Mesenchymal stem cell (in vitro differentiated cells and primary cell): ENCODE data around the gene EDN1. TPM values are rescaled to one million over a fixed set of nuclear protein-coding genes. Genes with fewer than 3 reads are reported as not detected.

Experiments
- DNase-seq: peaks from one replicate; pipeline ENCODE4 v3.0.0-alpha.2; 2013
- H2AFZ ChIP-seq: one replicate; pipeline ENCODE4 v1.6.1; 2013; ENCODE audit warnings: low read depth, mild to moderate bottlenecking, control low read depth, inconsistent platforms, low read length, moderate library complexity
- H2AK5ac ChIP-seq: 2 replicates; pipeline ENCODE4 v1.6.1; 2013; ENCODE audit warnings: low read length, moderate library complexity, mild to moderate bottlenecking, inconsistent platforms; ENCODE audit not compliant: severe bottlenecking
- H2BK120ac ChIP-seq: one replicate; pipeline ENCODE4 v1.6.1; 2013; ENCODE audit warnings: low read depth, mild to moderate bottlenecking, inconsistent platforms, low read length, moderate library complexity
- H2BK12ac ChIP-seq, 2 experiments: one replicate each; pipeline ENCODE4 v1.6.1; 2013; ENCODE audit warnings: inconsistent platforms in 2 of 2, low read length in 2 of 2, mild to moderate bottlenecking in 2 of 2, moderate library complexity in 2 of 2, control low read depth in 1 of 2
- H2BK15ac ChIP-seq: one replicate; pipeline ENCODE4 v1.6.1; 2013; ENCODE audit warnings: mild to moderate bottlenecking, low read depth, inconsistent platforms; ENCODE audit not compliant: poor library complexity, severe bottlenecking
- H2BK5ac ChIP-seq: 2 replicates; pipeline ENCODE4 v1.6.1; 2013; ENCODE audit warnings: low read depth, mild to moderate bottlenecking, low read length, control low read depth, inconsistent platforms; ENCODE audit not compliant: poor library complexity, severe bottlenecking
- H3K14ac ChIP-seq, 2 experiments: one replicate each; pipeline ENCODE4 v1.6.1; 2013; ENCODE audit warnings: inconsistent platforms in 2 of 2, low read length in 2 of 2, control low read depth in 1 of 2, mild to moderate bottlenecking in 1 of 2, moderate library complexity in 1 of 2
- H3K18ac ChIP-seq, 2 experiments: one replicate each; pipeline ENCODE4 v1.6.1; 2013; ENCODE audit warnings: inconsistent platforms in 2 of 2, low read length in 2 of 2, control low read depth in 1 of 2, low read depth in 1 of 2, mild to moderate bottlenecking in 1 of 2
- H3K23ac ChIP-seq, 2 experiments: one replicate each; pipeline ENCODE4 v1.6.1; 2013; ENCODE audit warnings: inconsistent platforms in 2 of 2, low read length in 2 of 2, mild to moderate bottlenecking in 2 of 2, moderate library complexity in 2 of 2, control low read depth in 1 of 2
- H3K27ac ChIP-seq: 2 replicates; pipeline ENCODE4 v1.5.1; 2013; ENCODE audit warnings: mild to moderate bottlenecking, moderate library complexity, low read length, control low read depth, inconsistent platforms; ENCODE audit not compliant: poor library complexity, severe bottlenecking
- H3K27me3 ChIP-seq, 2 experiments: 2 replicates each; pipeline versions ENCODE4 v1.6.1 to v1.7.0; 2013; ENCODE audit warnings: low read length in 2 of 2, mild to moderate bottlenecking in 2 of 2, moderate library complexity in 2 of 2, control low read depth in 1 of 2, inconsistent platforms in 1 of 2; ENCODE audit not compliant: control insufficient read depth in 1 of 2, insufficient read depth in 1 of 2
- H3K36me3 ChIP-seq, 2 experiments: 2 replicates each; pipeline versions ENCODE4 v1.6.1 to v1.7.0; 2013; ENCODE audit warnings: low read length in 2 of 2, control low read depth in 1 of 2, inconsistent platforms in 1 of 2, low read depth in 1 of 2, mild to moderate bottlenecking in 1 of 2; ENCODE audit not compliant: insufficient read depth in 2 of 2, control insufficient read depth in 1 of 2
- H3K4ac ChIP-seq, 2 experiments: one replicate each; pipeline ENCODE4 v1.6.1; 2013; ENCODE audit warnings: inconsistent platforms in 2 of 2, low read length in 2 of 2, mild to moderate bottlenecking in 2 of 2, moderate library complexity in 2 of 2, control low read depth in 1 of 2, low read depth in 1 of 2
- H3K4me1 ChIP-seq: 2 replicates; pipeline ENCODE4 v1.6.1; 2013; ENCODE audit warnings: low read depth, low read length, control low read depth; ENCODE audit not compliant: control insufficient read depth, insufficient read depth
- H3K4me2 ChIP-seq: 2 replicates; pipeline ENCODE4 v1.6.1; 2013; ENCODE audit warnings: low read length, mild to moderate bottlenecking, inconsistent platforms; ENCODE audit not compliant: poor library complexity, severe bottlenecking
- H3K4me3 ChIP-seq, 2 experiments: 2 replicates each; pipeline versions ENCODE4 v1.5.1 to v1.7.0; 2013; ENCODE audit warnings: low read length in 2 of 2, mild to moderate bottlenecking in 2 of 2, control low read depth in 1 of 2, low read depth in 1 of 2; ENCODE audit not compliant: insufficient read depth in 1 of 2
- H3K79me1 ChIP-seq: replicated peaks from 2 replicates; pipeline ENCODE4 v1.6.1; 2013; ENCODE audit warnings: mild to moderate bottlenecking, control low read depth, low read length, inconsistent platforms; ENCODE audit not compliant: poor library complexity, severe bottlenecking
- H3K9ac ChIP-seq: 2 replicates; pipeline ENCODE4 v1.7.0; 2013; ENCODE audit warnings: mild to moderate bottlenecking, low read length, moderate library complexity
- H3K9me3 ChIP-seq: 2 replicates; pipeline ENCODE4 v1.7.0; 2013; ENCODE audit warnings: mild to moderate bottlenecking, low read length; ENCODE audit not compliant: control insufficient read depth
- H4K8ac ChIP-seq: one replicate; pipeline ENCODE4 v1.6.1; 2013; ENCODE audit warnings: inconsistent platforms, mild to moderate bottlenecking, low read length, moderate library complexity
- H4K91ac ChIP-seq: one replicate; pipeline ENCODE4 v1.6.1; 2013; ENCODE audit warnings: mild to moderate bottlenecking, low read length, inconsistent platforms
- WGBS: methylation state at CpG from one replicate; pipeline ENCODE4 v1.1.7; 2013; ENCODE audit warnings: mixed read lengths; 5-methylcytosine and 5-hydroxymethylcytosine counted together
- small RNA-seq: library from polyadenylated mRNA; stranded (forward); fragments of <200 nt; extraction: miRNeasy Mini kit (QIAGEN cat#:217004); gene quantifications from one replicate; pipeline ENCODE3, GENCODE V24; 2013; ENCODE audit warnings: low read depth

The EDN1 gene

GRCh38 chr6:12345694-12346058, 55.5 kb downstream of the EDN1 start:
- Histone ChIP-seq H2AFZ (no peak overlapping the region), H3K4me3 (no peak overlapping the region), H3K9me3 (no peaks in the 10 kb centered on the region), H3K27ac (no peak overlapping the region), H3K27me3 (peaks cover 0 to 30% of the 10 kb centered on the region in 2 experiments), H3K36me3 (no peaks in the 10 kb centered on the region), H3K4me2 (no peak overlapping the region), H2BK120ac (no peak overlapping the region), H3K14ac (no peak overlapping the region), H3K4ac (no peak overlapping the region), H3K23ac (no peak overlapping the region), H3K18ac (no peak overlapping the region), H3K9ac (no peak overlapping the region), H2BK5ac (no peak overlapping the region), H2BK12ac (no peak overlapping the region), H2AK5ac (peak overlapping the region; percentile 78), H4K91ac (no peak overlapping the region), H4K8ac (no peak overlapping the region), H2BK15ac (no peak overlapping the region), H3K4me1 (peaks cover 21% of the 10 kb centered on the region), H3K79me1 (no peaks in the 10 kb centered on the region)
- DNase-seq, result no peak
- WGBS, result 99% methylated on average over 5 of the region's 5 CpGs

Small RNA genes within 50 kb of the gene (small RNA-seq; reads per million reads assigned to genes)
- not detected for gene SUMO2P12
